ENCODE results near the gene TRIM44.

DNA sequence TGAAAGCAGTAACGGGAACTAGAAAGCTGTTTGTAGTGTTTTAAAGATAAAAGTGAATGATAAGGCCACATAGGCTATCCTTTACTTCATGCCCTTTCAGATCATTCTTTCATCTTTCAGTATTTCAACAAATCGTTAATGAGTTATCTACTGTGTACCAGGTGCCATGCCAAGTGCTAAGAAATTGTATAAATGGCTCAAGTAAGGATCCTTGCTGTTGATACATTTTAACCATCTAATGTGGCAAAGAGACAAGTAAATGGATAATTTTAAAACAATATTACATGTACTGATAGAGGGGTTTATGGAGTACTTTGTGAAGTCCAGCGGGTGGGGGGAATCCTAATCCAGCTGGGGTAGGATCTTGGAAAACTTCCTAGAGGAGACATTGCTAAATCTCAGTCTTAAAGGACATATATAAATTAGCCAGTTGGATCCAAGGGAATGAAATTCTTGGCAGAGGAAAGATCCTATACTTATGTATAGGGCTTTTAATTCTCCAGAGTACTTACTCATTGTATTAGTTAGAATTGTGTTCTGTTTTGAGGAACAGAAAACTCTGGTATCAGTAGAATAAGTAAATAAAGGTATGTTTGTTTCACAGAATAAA lies 119.4 kb downstream of the TRIM44 start:
- TF ChIP-seq, protein P1, sequence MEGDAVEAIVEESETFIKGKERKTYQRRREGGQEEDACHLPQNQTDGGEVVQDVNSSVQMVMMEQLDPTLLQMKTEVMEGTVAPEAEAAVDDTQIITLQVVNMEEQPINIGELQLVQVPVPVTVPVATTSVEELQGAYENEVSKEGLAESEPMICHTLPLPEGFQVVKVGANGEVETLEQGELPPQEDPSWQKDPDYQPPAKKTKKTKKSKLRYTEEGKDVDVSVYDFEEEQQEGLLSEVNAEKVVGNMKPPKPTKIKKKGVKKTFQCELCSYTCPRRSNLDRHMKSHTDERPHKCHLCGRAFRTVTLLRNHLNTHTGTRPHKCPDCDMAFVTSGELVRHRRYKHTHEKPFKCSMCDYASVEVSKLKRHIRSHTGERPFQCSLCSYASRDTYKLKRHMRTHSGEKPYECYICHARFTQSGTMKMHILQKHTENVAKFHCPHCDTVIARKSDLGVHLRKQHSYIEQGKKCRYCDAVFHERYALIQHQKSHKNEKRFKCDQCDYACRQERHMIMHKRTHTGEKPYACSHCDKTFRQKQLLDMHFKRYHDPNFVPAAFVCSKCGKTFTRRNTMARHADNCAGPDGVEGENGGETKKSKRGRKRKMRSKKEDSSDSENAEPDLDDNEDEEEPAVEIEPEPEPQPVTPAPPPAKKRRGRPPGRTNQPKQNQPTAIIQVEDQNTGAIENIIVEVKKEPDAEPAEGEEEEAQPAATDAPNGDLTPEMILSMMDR (IDR thresholded peaks at IDR 0.05; ENCODE audit: low read depth, low read length): no peak
- TF ChIP-seq, protein P2, sequence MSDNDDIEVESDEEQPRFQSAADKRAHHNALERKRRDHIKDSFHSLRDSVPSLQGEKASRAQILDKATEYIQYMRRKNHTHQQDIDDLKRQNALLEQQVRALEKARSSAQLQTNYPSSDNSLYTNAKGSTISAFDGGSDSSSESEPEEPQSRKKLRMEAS (IDR thresholded peaks at IDR 0.05; ENCODE audit: low read depth, low read length): no peak
- no peak for TF ChIP-seq POLR2A (IDR thresholded peaks at IDR 0.05; ENCODE audit: extremely low read depth, insufficient read length)
